ENCODE data around the gene CLK3. TPM values are rescaled to one million over a fixed set of nuclear protein-coding genes. Genes with fewer than 3 reads are reported as not detected.

The CLK3 gene
- total and polyA plus RNA-seq, 2 of the 8 experiments (the other 6 are each of a cell fraction or from before 2014, with no cell fraction given) = 43.5 to 67.3 TPM

- TF ChIP-seq JUN (IDR thresholded peaks at IDR 0.05; ENCODE audit: low read depth, low read length) = no peak
Observed at GRCh38 chr15:74664670-74665069, 49.0 kb downstream of the CLK3 start (continued).

Data from H1 (cell line).